Gastroesophageal sphincter (tissue), 4 donors: ENCODE results near the gene ZNF511. TPM values are rescaled to one million over a fixed set of nuclear protein-coding genes. Genes with fewer than 3 reads are reported as not detected.
A peak's percentile ranks its signal among the peaks of the same experiment; 100 is the strongest.

Experiments
- ATAC-seq: fragments of 150-250 bp; one replicate; pipeline ENCODE4 v1.9.1; 2016; ENCODE audit warnings: mild to moderate bottlenecking, moderate library complexity
- H3K27ac ChIP-seq, 4 donors: fragments of 200-600 bp; sonication (generic) in 3 of 4; 1 replicate in 3 of 4; 2 replicates in 1 of 4; pipeline ENCODE4 v1.5.1; 2016 to 2019
- H3K27me3 ChIP-seq: fragments of 200-600 bp; sonication (generic); one replicate; pipeline ENCODE4 v1.5.1; 2019
- H3K36me3 ChIP-seq, 2 donors: fragments of 200-600 bp; sonication (generic); one replicate each; pipeline ENCODE4 v1.5.1; 2019; ENCODE audit warnings: control low read depth in 1 of 2
- H3K4me1 ChIP-seq, 3 donors: fragments of 200-600 bp; sonication (generic); 1 replicate in 2 of 3; 2 replicates in 1 of 3; pipeline ENCODE4 v1.5.1; 2016 to 2019; ENCODE audit warnings: control low read depth in 2 of 3
- H3K4me3 ChIP-seq, 2 donors: fragments of 200-600 bp; sonication (generic); one replicate each; pipeline ENCODE4 v1.5.1; 2019; ENCODE audit warnings: mild to moderate bottlenecking in 1 of 2, moderate library complexity in 1 of 2
- H3K9me3 ChIP-seq, 3 donors: fragments of 200-600 bp; sonication (generic); one replicate each; pipeline ENCODE4 v1.5.1; 2017 to 2019; ENCODE audit warnings: control low read depth in 2 of 3
- CTCF ChIP-seq, 4 experiments: fragments of 200-600 bp in 2 of 4; fragments of 450-650 bp in 2 of 4; sonication (generic) in 1 of 4; IDR thresholded peaks; one replicate each; pipeline ENCODE4 v1.5.1; 2017 to 2019; ENCODE audit warnings: antibody characterized with exemption in 4 of 4, mild to moderate bottlenecking in 2 of 4, moderate library complexity in 2 of 4
- EP300 ChIP-seq: sonication (generic); formaldehyde crosslinking; IDR thresholded peaks from one replicate; pipeline ENCODE4 v1.6.1; 2017; ENCODE audit warnings: antibody characterized with exemption, mild to moderate bottlenecking
- POLR2A ChIP-seq, 2 donors: fragments of 450-650 bp; IDR thresholded peaks; one replicate each; pipeline ENCODE4 v1.6.1; 2017; ENCODE audit warnings: antibody characterized with exemption in 2 of 2, mild to moderate bottlenecking in 2 of 2, moderate library complexity in 1 of 2
- POLR2AphosphoS5 ChIP-seq: sonication (generic); formaldehyde crosslinking; IDR thresholded peaks from one replicate; pipeline ENCODE4 v1.6.1; 2017; ENCODE audit warnings: antibody characterized with exemption
- WGBS, 2 donors: methylation state at CpG; one replicate each; pipeline ENCODE4 v1.1.5; 2018; ENCODE audit warnings: low coverage in 1 of 2; 5-methylcytosine and 5-hydroxymethylcytosine counted together
- total RNA-seq, 4 donors: library from RNA; depleted of rRNA; stranded (reverse); fragments of >200 nt; gene quantifications; one replicate each; pipeline ENCODE4 v1.1.0, GENCODE V29; 2016

ZNF511 gene
- total RNA-seq, 4 donors from 2014 or later: 15.1 to 42.2 (median 25.4) TPM

GRCh38 chr10:133309100-133309719 lies 496 bp downstream of the ZNF511 start:
- Histone ChIP-seq H3K27ac (peak overlapping the region; percentile 75 to 99 (median 95)), H3K4me1 (peaks cover 0 to 53% (median 27%) of the 10 kb centered on the region in 3 donors), H3K36me3 (peaks cover 0 to 41% of the 10 kb centered on the region in 2 donors), H3K9me3 (no peaks in the 10 kb centered on the region), H3K27me3 (no peaks in the 10 kb centered on the region), H3K4me3 (peak overlapping the region; percentile 96 to 100)
- TF ChIP-seq POLR2A (IDR thresholded peaks at IDR 0.05): no peak
- TF ChIP-seq POLR2AphosphoS5: no peak
- TF ChIP-seq CTCF (IDR thresholded peaks at IDR 0.05): no peak
- no peak for TF ChIP-seq EP300
- WGBS, 2 donors: 33 to 70% methylated on average over 1 to 2 of the region's 46 CpGs
- ATAC-seq: peak; percentile 94

GRCh38 chr10:133309720-133310398 lies 1.1 kb downstream of the ZNF511 start:
- Histone ChIP-seq H3K4me1 (peaks cover 0 to 46% (median 25%) of the 10 kb centered on the region in 3 donors), H3K27me3 (no peaks in the 10 kb centered on the region), H3K36me3 (peaks cover 0 to 41% of the 10 kb centered on the region in 2 donors), H3K9me3 (no peaks in the 10 kb centered on the region), H3K4me3 (peak overlapping the region in 1 of 2 donors; percentile 100), H3K27ac (peak overlapping the region in 3 of 4 donors; percentile 93 to 99 (median 97))
- no peak for ATAC-seq
- TF ChIP-seq EP300 (no peak), POLR2AphosphoS5 (no peak), CTCF (IDR thresholded peaks at IDR 0.05) (no peak), POLR2A (IDR thresholded peaks at IDR 0.05) (no peak)
- WGBS, 2 donors: 87 to 90% methylated on average over 4 to 6 of the region's 33 CpGs

- H3K27me3 ChIP-seq: no peaks in the 10 kb centered on the region
- H3K36me3 ChIP-seq: peaks cover 0 to 41% of the 10 kb centered on the region in 2 donors
- peaks cover 0 to 41% (median 24%) of the 10 kb centered on the region in 3 donors for H3K4me1 ChIP-seq
- H3K4me3 ChIP-seq: no peak overlapping the region
- TF ChIP-seq EP300 (no peak), POLR2A (IDR thresholded peaks at IDR 0.05) (no peak), POLR2AphosphoS5 (no peak), CTCF (IDR thresholded peaks at IDR 0.05) (no peak)
- 92 to 95% methylated on average over 7 to 14 of the region's 16 CpGs for WGBS, 2 donors
- no peaks in the 10 kb centered on the region for H3K9me3 ChIP-seq
- ATAC-seq: no peak
- H3K27ac ChIP-seq: no peak overlapping the region
Measured at GRCh38 chr10:133310399-133310755, 1.7 kb downstream of the ZNF511 start.

- H3K36me3 ChIP-seq: peaks cover 0 to 41% of the 10 kb centered on the region in 2 donors
- no peak for ATAC-seq
- H3K27ac ChIP-seq: no peak overlapping the region
- H3K9me3 ChIP-seq: no peaks in the 10 kb centered on the region
- no peak for TF ChIP-seq POLR2A (IDR thresholded peaks at IDR 0.05)
- no peak for TF ChIP-seq CTCF (IDR thresholded peaks at IDR 0.05)
- no peak for TF ChIP-seq EP300
- TF ChIP-seq POLR2AphosphoS5: no peak
- no peaks in the 10 kb centered on the region for H3K27me3 ChIP-seq
- WGBS, 2 donors: 86% methylated on average over 7 to 8 of the region's 8 CpGs
- H3K4me3 ChIP-seq: no peak overlapping the region
- peaks cover 0 to 37% (median 20%) of the 10 kb centered on the region in 3 donors for H3K4me1 ChIP-seq
Measured at GRCh38 chr10:133310789-133311188, 2.1 kb downstream of the ZNF511 start.
